H9 (cell line): ENCODE measurements around the gene SHB. TPM values are rescaled to one million over a fixed set of nuclear protein-coding genes. Genes with fewer than 3 reads are reported as not detected.
A peak's percentile ranks its signal among the peaks of the same experiment; 100 is the strongest.

Experiments used
- DNase-seq: peaks from one replicate; pipeline ENCODE4 v3.0.0-alpha.2; 2017
- H2AFZ ChIP-seq: one replicate; pipeline ENCODE4 v1.6.1; 2013; ENCODE audit warnings: mild to moderate bottlenecking, low read length, control low read depth, moderate library complexity
- H2AK5ac ChIP-seq: 2 replicates; pipeline ENCODE4 v1.6.1; 2013; ENCODE audit warnings: low read length, control low read depth, mixed read lengths; ENCODE audit not compliant: insufficient read length
- H2BK120ac ChIP-seq: one replicate; pipeline ENCODE4 v1.6.1; 2013; ENCODE audit warnings: low read depth, mild to moderate bottlenecking, low read length, control low read depth, inconsistent platforms; ENCODE audit not compliant: poor library complexity, severe bottlenecking
- H2BK12ac ChIP-seq: 2 replicates; pipeline ENCODE4 v1.6.1; 2013; ENCODE audit warnings: low read length, control low read depth, mixed read lengths, low read depth; ENCODE audit not compliant: insufficient read length
- H2BK15ac ChIP-seq: 2 replicates; pipeline ENCODE4 v1.6.1; 2013; ENCODE audit warnings: low read depth, low read length, control low read depth
- H2BK20ac ChIP-seq: one replicate; pipeline ENCODE4 v1.6.1; 2013; ENCODE audit warnings: low read depth, mild to moderate bottlenecking, low read length, control low read depth, inconsistent platforms; ENCODE audit not compliant: poor library complexity, severe bottlenecking
- H2BK5ac ChIP-seq: 2 replicates; pipeline ENCODE4 v1.6.1; 2013; ENCODE audit warnings: low read length, control low read depth, mixed read lengths; ENCODE audit not compliant: insufficient read length
- H3K14ac ChIP-seq: 2 replicates; pipeline ENCODE4 v1.6.1; 2013; ENCODE audit warnings: low read length, control low read depth; ENCODE audit not compliant: insufficient read depth
- H3K18ac ChIP-seq: 2 replicates; pipeline ENCODE4 v1.6.1; 2013; ENCODE audit warnings: low read depth, mild to moderate bottlenecking, mixed read lengths, low read length, control low read depth; ENCODE audit not compliant: insufficient read length
- H3K23ac ChIP-seq: 2 replicates; pipeline ENCODE4 v1.6.1; 2013; ENCODE audit warnings: low read length, control low read depth, mixed read lengths, low read depth; ENCODE audit not compliant: insufficient read length
- H3K23me2 ChIP-seq: 2 replicates; pipeline ENCODE4 v1.6.1; 2013; ENCODE audit warnings: low read depth, mild to moderate bottlenecking, mixed read lengths, low read length, control low read depth; ENCODE audit not compliant: insufficient read length, poor library complexity, severe bottlenecking
- H3K27ac ChIP-seq: 2 replicates; pipeline ENCODE4 v1.5.1; 2013; ENCODE audit warnings: low read length, control low read depth, mixed read lengths, low read depth; ENCODE audit not compliant: insufficient read length
- H3K27me3 ChIP-seq: 2 replicates; pipeline ENCODE4 v1.6.1; 2013; ENCODE audit warnings: low read length, control low read depth, inconsistent platforms; ENCODE audit not compliant: insufficient read depth
- H3K4ac ChIP-seq: 2 replicates; pipeline ENCODE4 v1.6.1; 2013; ENCODE audit warnings: low read depth, mild to moderate bottlenecking, control low read depth, inconsistent platforms, low read length, moderate library complexity
- H3K4me1 ChIP-seq: 2 replicates; pipeline ENCODE4 v1.6.1; 2013; ENCODE audit warnings: low read length, control low read depth, inconsistent platforms; ENCODE audit not compliant: insufficient read depth
- H3K4me2 ChIP-seq: 2 replicates; pipeline ENCODE4 v1.6.1; 2013; ENCODE audit warnings: low read length, control low read depth, mixed read lengths; ENCODE audit not compliant: insufficient read length, insufficient read depth
- H3K56ac ChIP-seq: 2 replicates; pipeline ENCODE4 v1.6.1; 2013; ENCODE audit warnings: low read depth, mild to moderate bottlenecking, mixed read lengths, low read length, control low read depth; ENCODE audit not compliant: insufficient read length
- H3K79me1 ChIP-seq: 2 replicates; pipeline ENCODE4 v1.6.1; 2013; ENCODE audit warnings: low read depth, mild to moderate bottlenecking, moderate library complexity, low read length, control low read depth, inconsistent platforms; ENCODE audit not compliant: insufficient read depth, poor library complexity, severe bottlenecking
- H3K79me2 ChIP-seq: 2 replicates; pipeline ENCODE4 v1.6.1; 2013; ENCODE audit warnings: low read length, control low read depth, inconsistent platforms; ENCODE audit not compliant: insufficient read depth
- H3K9ac ChIP-seq: 2 replicates; pipeline ENCODE4 v1.6.1; 2013; ENCODE audit warnings: low read length, control low read depth, mixed read lengths; ENCODE audit not compliant: insufficient read length; ENCODE audit errors: extremely low read depth
- H3K9me3 ChIP-seq: one replicate; pipeline ENCODE4 v1.6.1; 2013; ENCODE audit warnings: low read depth, low read length, inconsistent platforms; ENCODE audit not compliant: control insufficient read depth
- H3T11ph ChIP-seq: one replicate; pipeline ENCODE4 v1.6.1; 2013; ENCODE audit warnings: mild to moderate bottlenecking, low read length, control low read depth, inconsistent platforms
- H4K20me1 ChIP-seq: one replicate; pipeline ENCODE4 v1.6.1; 2013; ENCODE audit not compliant: control insufficient read depth, insufficient read length, insufficient read depth
- H4K5ac ChIP-seq: 2 replicates; pipeline ENCODE4 v1.6.1; 2013; ENCODE audit warnings: low read depth, mild to moderate bottlenecking, mixed read lengths, low read length, control low read depth; ENCODE audit not compliant: insufficient read length
- H4K8ac ChIP-seq: replicated peaks from 2 replicates; pipeline ENCODE4 v1.6.1; 2013; ENCODE audit warnings: low read length, control low read depth, mixed read lengths, low read depth; ENCODE audit not compliant: insufficient read length
- H4K91ac ChIP-seq: 2 replicates; pipeline ENCODE4 v1.6.1; 2013; ENCODE audit warnings: low read depth, mild to moderate bottlenecking, moderate library complexity, mixed read lengths, low read length, control low read depth; ENCODE audit not compliant: insufficient read length
- H3K27ac Mint-ChIP-seq, 3 experiments: 2 replicates in 2 of 3; 3 replicates in 1 of 3; pipeline ENCODE4 v1.8.0; 2020 to 2021; ENCODE audit warnings: mixed read lengths in 3 of 3, mild to moderate bottlenecking in 1 of 3, moderate library complexity in 1 of 3
- H3K27me3 Mint-ChIP-seq: 2 replicates; pipeline ENCODE4 v1.8.0; 2021; ENCODE audit warnings: low read depth, mild to moderate bottlenecking, moderate library complexity, mixed read lengths
- H3K36me3 Mint-ChIP-seq, 3 experiments: 2 replicates in 2 of 3; 3 replicates in 1 of 3; pipeline ENCODE4 v1.8.0; 2020 to 2021; ENCODE audit warnings: low read depth in 3 of 3, mixed read lengths in 3 of 3; ENCODE audit not compliant: insufficient read depth in 1 of 3
- H3K4me1 Mint-ChIP-seq, 2 experiments: 2 replicates each; pipeline ENCODE4 v1.8.0; 2020; ENCODE audit warnings: mixed read lengths in 2 of 2
- H3K4me3 Mint-ChIP-seq, 2 experiments: 2 replicates in 1 of 2; 3 replicates in 1 of 2; pipeline ENCODE4 v1.8.0; 2020 to 2021; ENCODE audit warnings: mild to moderate bottlenecking in 2 of 2, mixed read lengths in 2 of 2, moderate library complexity in 1 of 2
- H3K9me3 Mint-ChIP-seq, 2 experiments: 2 replicates in 1 of 2; 3 replicates in 1 of 2; pipeline ENCODE4 v1.8.0; 2020; ENCODE audit warnings: mild to moderate bottlenecking in 2 of 2, mixed read lengths in 2 of 2, moderate library complexity in 1 of 2
- CTCF ChIP-seq: fragments of 200-600 bp; sonication (generic); conservative IDR thresholded peaks from 3 replicates; pipeline ENCODE4 v1.8.0; 2021; ENCODE audit warnings: antibody characterized with exemption, mild to moderate bottlenecking
- WGBS: extraction: QIAGEN DNeasy Blood & Tissue Kit; methylation state at CpG from one replicate; pipeline ENCODE4 v1.1.7; 2013; ENCODE audit warnings: missing lambda C conversion rate, low lambda C conversion rate, mixed read lengths; ENCODE audit not compliant: insufficient read length; ENCODE audit errors: extremely low coverage; 5-methylcytosine and 5-hydroxymethylcytosine counted together
- total RNA-seq: library from RNA; stranded (reverse); gene quantifications from 2 replicates; pipeline ENCODE4 v1.2.1, GENCODE V29; 2021

The SHB gene
- total RNA-seq, 1 experiment from 2014 or later, result 14.6 TPM

- Histone ChIP-seq H4K8ac (no peak overlapping the region), H3K27me3 (no peaks in the 10 kb centered on the region), H2BK12ac (no peak overlapping the region), H2BK20ac (no peak overlapping the region), H3K4me1 (no peaks in the 10 kb centered on the region; the same call in 1 of the 2 replicates), H3T11ph (no peak overlapping the region), H2BK15ac (no peak overlapping the region), H4K5ac (no peak overlapping the region), H4K91ac (no peak overlapping the region), H3K4me2 (no peak overlapping the region), H2AFZ (no peak overlapping the region), H3K9me3 (no peaks in the 10 kb centered on the region), H3K27ac (no peak overlapping the region), H2AK5ac (no peak overlapping the region), H2BK5ac (no peak overlapping the region), H2BK120ac (no peak overlapping the region), H3K18ac (no peak overlapping the region), H3K14ac (no peak overlapping the region), H3K9ac (no peak overlapping the region), H3K79me2 (no peaks in the 10 kb centered on the region), H3K23me2 (no peaks in the 10 kb centered on the region), H3K56ac (no peak overlapping the region), H3K4ac (no peak overlapping the region), H4K20me1 (no peaks in the 10 kb centered on the region), H3K79me1 (no peaks in the 10 kb centered on the region), H3K23ac (no peak overlapping the region)
- Mint-ChIP-seq H3K36me3 (peaks cover 3 to 31% (median 11%) of the 10 kb centered on the region in 3 experiments; a peak in 5 of 7 replicates), H3K4me3 (no peak overlapping the region), H3K27me3 (no peaks in the 10 kb centered on the region), H3K4me1 (peaks cover 26 to 35% of the 10 kb centered on the region in 2 experiments), H3K9me3 (no peaks in the 10 kb centered on the region), H3K27ac (peak overlapping the region in 1 of 3 experiments; percentile 44; a peak in 1 of 7 replicates)
- TF ChIP-seq CTCF, result no peak
- WGBS, result no CpG with 5 or more reads among the region's 7 CpGs
- DNase-seq, result no peak
Measured at GRCh38 chr9:37944266-37944650, 124.8 kb downstream of the SHB start.
